GM23338 (cell line): ENCODE measurements around the gene PIK3CB. TPM values are rescaled to one million over a fixed set of nuclear protein-coding genes. Genes with fewer than 3 reads are reported as not detected.
A peak's percentile ranks its signal among the peaks of the same experiment; 100 is the strongest.

Source experiments
- ATAC-seq: fragments of 200-7000 bp; cut with Tn5 transposase; 3 replicates; pipeline ENCODE4 v1.9.1; 2020
- DNase-seq: peaks from one replicate; pipeline ENCODE4 v3.0.0-alpha.2; 2015; ENCODE audit warnings: low spot score
- H2AFZ ChIP-seq: fragments of 200-600 bp; sonication (generic); 2 replicates; pipeline ENCODE4 v1.8.0; 2016; ENCODE audit warnings: antibody characterized with exemption, mild to moderate bottlenecking, moderate library complexity
- H3F3A ChIP-seq: fragments of 200-600 bp; sonication (generic); replicated peaks from 2 replicates; pipeline ENCODE4 v1.8.0; 2017; ENCODE audit warnings: antibody characterized with exemption, mixed run types, low read depth
- H3K27ac ChIP-seq: fragments of 200-600 bp; sonication (generic); 2 replicates; pipeline ENCODE4 v1.6.1; 2016; ENCODE audit warnings: low read depth
- H3K27me3 ChIP-seq: fragments of 200-600 bp; sonication (generic); 2 replicates; pipeline ENCODE4 v1.8.0; 2016; ENCODE audit warnings: mild to moderate bottlenecking, mixed run types, moderate library complexity; ENCODE audit not compliant: insufficient read depth
- H3K36me3 ChIP-seq: fragments of 200-600 bp; sonication (generic); 2 replicates; pipeline ENCODE4 v1.8.0; 2016; ENCODE audit warnings: mild to moderate bottlenecking; ENCODE audit not compliant: insufficient read depth
- H3K4me1 ChIP-seq: fragments of 200-600 bp; sonication (generic); 2 replicates; pipeline ENCODE4 v1.8.0; 2016; ENCODE audit warnings: mild to moderate bottlenecking, moderate library complexity; ENCODE audit not compliant: insufficient read depth
- H3K4me2 ChIP-seq: fragments of 200-600 bp; sonication (generic); 2 replicates; pipeline ENCODE4 v1.7.1; 2017; ENCODE audit warnings: mixed run types
- H3K4me3 ChIP-seq: fragments of 200-600 bp; sonication (generic); 2 replicates; pipeline ENCODE4 v1.6.1; 2016; ENCODE audit warnings: mixed run types
- H3K79me2 ChIP-seq: fragments of 200-600 bp; sonication (generic); replicated peaks from 2 replicates; pipeline ENCODE4 v1.8.0; 2017; ENCODE audit warnings: mild to moderate bottlenecking; ENCODE audit not compliant: insufficient read depth
- H3K9me2 ChIP-seq: fragments of 200-600 bp; sonication (generic); 2 replicates; pipeline ENCODE4 v1.8.0; 2017; ENCODE audit not compliant: insufficient read depth
- H4K20me1 ChIP-seq: fragments of 200-600 bp; sonication (generic); replicated peaks from 2 replicates; pipeline ENCODE4 v1.8.0; 2017; ENCODE audit warnings: mild to moderate bottlenecking; ENCODE audit not compliant: insufficient read depth
- H3K27ac Mint-ChIP-seq: 2 replicates; pipeline ENCODE4 v1.8.0; 2020; ENCODE audit warnings: inconsistent platforms, mild to moderate bottlenecking, moderate library complexity, mixed read lengths
- H3K27me3 Mint-ChIP-seq: 3 replicates; pipeline ENCODE4 v1.8.0; 2022; ENCODE audit warnings: low read depth, mild to moderate bottlenecking, moderate library complexity, mixed read lengths, inconsistent platforms; ENCODE audit not compliant: insufficient read depth, poor library complexity
- H3K36me3 Mint-ChIP-seq: 3 replicates; pipeline ENCODE4 v1.8.0; 2021; ENCODE audit warnings: low read depth, mild to moderate bottlenecking, inconsistent platforms, moderate library complexity, mixed read lengths
- H3K4me1 Mint-ChIP-seq: 3 replicates; pipeline ENCODE4 v1.8.0; 2020; ENCODE audit warnings: mild to moderate bottlenecking, inconsistent platforms, mixed read lengths
- H3K4me3 Mint-ChIP-seq: 3 replicates; pipeline ENCODE4 v1.8.0; 2021; ENCODE audit warnings: moderate library complexity, mild to moderate bottlenecking, inconsistent platforms, mixed read lengths
- H3K9me3 Mint-ChIP-seq: 3 replicates; pipeline ENCODE4 v1.8.0; 2020; ENCODE audit warnings: moderate library complexity, mild to moderate bottlenecking, inconsistent platforms, mixed read lengths
- CTCF ChIP-seq, 2 experiments: fragments of 200-600 bp in 1 of 2; sonication (generic) in 1 of 2; conservative IDR thresholded peaks; 2 replicates each; pipeline versions ENCODE4 v1.5.1 to v1.6.1; 2016 to 2017; ENCODE audit warnings: antibody characterized with exemption in 2 of 2, low read depth in 2 of 2, mild to moderate bottlenecking in 2 of 2, moderate library complexity in 1 of 2
- EZH2 ChIP-seq: fragments of 200-600 bp; sonication (generic); IDR thresholded peaks from one replicate; pipeline ENCODE4 v1.8.0; 2017; ENCODE audit warnings: antibody characterized with exemption, mild to moderate bottlenecking, low read depth; ENCODE audit not compliant: unreplicated experiment
- EZH2phosphoT487 ChIP-seq: fragments of 200-600 bp; sonication (generic); IDR thresholded peaks from one replicate; pipeline ENCODE4 v1.8.1; 2018; ENCODE audit warnings: antibody characterized with exemption; ENCODE audit not compliant: unreplicated experiment
- JUNB ChIP-seq: IDR thresholded peaks from one replicate; pipeline ENCODE4 v1.6.1; 2016; ENCODE audit warnings: antibody characterized with exemption; ENCODE audit not compliant: unreplicated experiment
- POLR2AphosphoS5 ChIP-seq: IDR thresholded peaks from 2 replicates; pipeline ENCODE4 v1.6.1; 2016; ENCODE audit warnings: antibody characterized with exemption, low read depth
- ZNF331 ChIP-seq: fragments of 250-450 bp; sonication (Bioruptor Pico); IDR thresholded peaks from 2 replicates; pipeline ENCODE4 v1.5.0; 2020; ENCODE audit warnings: low read depth, mild to moderate bottlenecking, moderate library complexity
- ZNF462 ChIP-seq: fragments of 250-450 bp; sonication (Bioruptor Pico); IDR thresholded peaks from 2 replicates; pipeline ENCODE4 v1.5.0; 2020; ENCODE audit warnings: mild to moderate bottlenecking, moderate library complexity
- polyA plus RNA-seq: library from polyadenylated mRNA; unstranded; fragments of >200 nt; fragmentation: Nextera tagmentation; extraction: Ambion mirVana; gene quantifications from 2 replicates; pipeline ENCODE4 v1.2.1, GENCODE V29; 2016
- total RNA-seq: library from RNA; depleted of rRNA; stranded (reverse); fragments of >200 nt; shearing (Covaris generic); gene quantifications from 2 replicates; pipeline ENCODE4 v1.2.3, GENCODE V29; 2014

The PIK3CB gene
- total and polyA plus RNA-seq, 2 experiments from 2014 or later: 13.3 to 32.4 TPM

- Histone ChIP-seq H3K4me3 (no peak overlapping the region), H3K27ac (no peak overlapping the region), H3K27me3 (no peaks in the 10 kb centered on the region), H3K9me2 (no peaks in the 10 kb centered on the region), H3K79me2 (no peaks in the 10 kb centered on the region), H4K20me1 (no peaks in the 10 kb centered on the region; the same call in 1 of the 2 replicates), H3K4me1 (no peaks in the 10 kb centered on the region), H3F3A (no peaks in the 10 kb centered on the region), H3K4me2 (no peak overlapping the region), H2AFZ (no peak overlapping the region), H3K36me3 (no peaks in the 10 kb centered on the region)
- no peak for TF ChIP-seq ZNF462 (CRISPR knock-in tag)
- TF ChIP-seq JUNB: no peak
- no peak for TF ChIP-seq POLR2AphosphoS5
- peak in 1 of 2 experiments; percentile 27; a peak in 1 of 4 replicates for TF ChIP-seq CTCF (conservative IDR thresholded peaks at IDR 0.05; ENCODE audit: low read depth in 2 of 2)
- no peak for TF ChIP-seq EZH2
- no peak for TF ChIP-seq ZNF331 (CRISPR knock-in tag)
- no peak for TF ChIP-seq EZH2phosphoT487
- Mint-ChIP-seq H3K36me3 (peaks cover 18% of the 10 kb centered on the region; the same call in 2 of the 3 replicates), H3K4me3 (no peak overlapping the region), H3K27ac (no peak overlapping the region), H3K4me1 (no peaks in the 10 kb centered on the region), H3K9me3 (no peaks in the 10 kb centered on the region), H3K27me3 (no peaks in the 10 kb centered on the region)
- no peak for ATAC-seq
- no peak for DNase-seq
These were observed 145.8 kb downstream of the PIK3CB start for GRCh38 chr3:138688871-138689299.
